NCI-H1105 (cell line): ENCODE data around the gene PEAK3.
A peak's percentile ranks its signal among the peaks of the same experiment; 100 is the strongest.
"Not testable (repeated sequence)": the region's sequence is repeated elsewhere in the genome, so short reads cannot be mapped to it uniquely, and the experiment has no call there.

Source experiments
- DNase-seq: peaks from one replicate; lab custom pipeline; 2025; lab: John Stamatoyannopoulos, UW

The PEAK3 gene

GRCh38 chr19:2288818-2289713 is 7.1 kb upstream of the PEAK3 start:
- no peak for DNase-seq

- no peak for DNase-seq
These were observed 6.4 kb upstream of the PEAK3 start for GRCh38 chr19:2288338-2288817.

GRCh38 chr19:2287585-2288337 is 5.8 kb upstream of the PEAK3 start:
- no peak for DNase-seq

- DNase-seq, result no peak
These were observed 4.6 kb upstream of the PEAK3 start for GRCh38 chr19:2286402-2287140.

- no peak for DNase-seq
These were observed 2.0 kb upstream of the PEAK3 start for GRCh38 chr19:2283835-2284507.

- no peak for DNase-seq
These were observed 875 bp upstream of the PEAK3 start for GRCh38 chr19:2282862-2283237.

GRCh38 chr19:2281265-2282061 is 512 bp downstream of the PEAK3 start:
- not testable (repeated sequence) for DNase-seq

- DNase-seq, result no peak
These were observed 1.2 kb downstream of the PEAK3 start for GRCh38 chr19:2280633-2281264.

- DNase-seq, result no peak
These were observed 3.4 kb downstream of the PEAK3 start for GRCh38 chr19:2278459-2279158.

- no peak for DNase-seq
These were observed 4.8 kb downstream of the PEAK3 start for GRCh38 chr19:2277138-2277537.

GRCh38 chr19:2276429-2276986 is 5.5 kb downstream of the PEAK3 start:
- no peak for DNase-seq

GRCh38 chr19:2275588-2276428 is 6.2 kb downstream of the PEAK3 start:
- no peak for DNase-seq

GRCh38 chr19:2274931-2275535 is 6.9 kb downstream of the PEAK3 start:
- DNase-seq, result peak; percentile 31

- DNase-seq, result no peak
These were observed 7.7 kb downstream of the PEAK3 start for GRCh38 chr19:2274185-2274711.

- no peak for DNase-seq
These were observed 8.4 kb downstream of the PEAK3 start for GRCh38 chr19:2273356-2274184.

GRCh38 chr19:2271234-2272103 is 10.5 kb downstream of the PEAK3 start:
- no peak for DNase-seq
